SK-N-MC (cell line): ENCODE results near the gene GPC6.

Source experiments
- EZH2 ChIP-seq: fragments of 200-600 bp; sonication (generic); IDR thresholded peaks from one replicate; pipeline ENCODE4 v1.6.1; 2017; ENCODE audit warnings: antibody characterized with exemption
- POLR2AphosphoS5 ChIP-seq: IDR thresholded peaks from 2 replicates; pipeline ENCODE4 v1.6.1; 2012; ENCODE audit warnings: mild to moderate bottlenecking, low read depth, low read length, borderline replicate concordance

DNA sequence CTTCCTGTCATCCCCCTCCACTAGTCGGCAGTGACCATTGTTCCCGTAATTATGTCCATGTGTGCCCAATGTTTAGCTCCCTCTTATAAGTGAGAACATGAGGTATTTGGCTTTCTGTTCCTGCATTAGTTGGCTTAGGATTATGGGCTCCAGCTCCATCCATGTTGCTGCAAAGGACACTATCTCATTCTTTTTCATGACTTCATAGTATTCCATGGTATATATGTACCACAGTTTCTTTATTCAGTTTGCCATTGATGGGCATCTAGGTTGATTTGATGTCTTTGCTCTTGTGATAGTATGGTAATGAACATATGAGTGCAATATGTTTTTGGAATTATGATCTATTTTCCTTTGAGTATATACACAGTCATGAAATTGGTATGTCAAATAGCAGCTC, 730.8 kb downstream of the GPC6 start:
- no peak for TF ChIP-seq POLR2AphosphoS5
- TF ChIP-seq EZH2, result no peak
